Mesothelial cell of epicardium (in vitro differentiated cells): ENCODE measurements around the gene NR1D2. TPM values are rescaled to one million over a fixed set of nuclear protein-coding genes. Genes with fewer than 3 reads are reported as not detected.
"Not testable (repeated sequence)": the region's sequence is repeated elsewhere in the genome, so short reads cannot be mapped to it uniquely, and the experiment has no call there.

Experiments
- DNase-seq, 2 experiments: peaks; one replicate each; pipeline ENCODE4 v3.0.0; 2021; ENCODE audit warnings: low spot score in 2 of 2; ENCODE audit not compliant: unreplicated experiment in 2 of 2
- H3K27ac Mint-ChIP-seq: 2 replicates; pipeline ENCODE4 v1.8.0; 2021; ENCODE audit warnings: mixed read lengths
- H3K27me3 Mint-ChIP-seq: 2 replicates; pipeline ENCODE4 v1.8.0; 2021; ENCODE audit warnings: low read depth, mixed read lengths
- H3K36me3 Mint-ChIP-seq: 2 replicates; pipeline ENCODE4 v1.8.0; 2021; ENCODE audit warnings: mixed read lengths
- H3K4me1 Mint-ChIP-seq: 2 replicates; pipeline ENCODE4 v1.8.0; 2021; ENCODE audit warnings: mixed read lengths
- H3K4me3 Mint-ChIP-seq: 2 replicates; pipeline ENCODE4 v1.8.0; 2021; ENCODE audit warnings: mild to moderate bottlenecking, moderate library complexity, mixed read lengths
- H3K9me3 Mint-ChIP-seq: 2 replicates; pipeline ENCODE4 v1.8.0; 2021; ENCODE audit warnings: mixed read lengths
- total RNA-seq: library from RNA; stranded (reverse); gene quantifications from 3 replicates; pipeline ENCODE4 v1.2.1, GENCODE V29; 2021
- TF ChIP-seq, protein P1 (sequence below): fragments of 200-600 bp; sonication (generic); IDR thresholded peaks from one replicate; pipeline ENCODE4 v1.5.0; 2021; ENCODE audit warnings: antibody characterized with exemption; ENCODE audit not compliant: unreplicated experiment

Gene NR1D2
- total RNA-seq, 1 donor from 2014 or later = 29.2 TPM

DNA sequence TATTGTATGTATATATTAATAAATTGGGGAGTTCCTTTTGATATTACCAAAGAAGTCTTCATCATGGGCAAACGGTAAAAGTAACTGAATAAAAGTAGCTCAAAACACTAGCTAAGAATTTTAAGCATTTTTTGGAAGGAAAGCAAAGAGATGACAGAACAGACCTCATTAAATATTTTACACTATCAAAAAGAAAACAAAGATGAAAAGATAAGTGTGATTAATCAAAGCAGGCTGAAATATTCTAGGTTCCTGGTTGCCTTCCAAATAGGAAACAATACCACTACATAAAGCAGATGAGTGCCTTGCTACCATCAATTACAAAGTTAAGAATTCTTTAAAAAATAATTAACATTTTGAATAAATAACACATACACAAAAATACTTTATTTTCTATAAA lies 31.9 kb upstream of the NR1D2 start:
- H3K36me3 Mint-ChIP-seq = peaks cover 15% of the 10 kb centered on the region
- TF ChIP-seq, protein P1, sequence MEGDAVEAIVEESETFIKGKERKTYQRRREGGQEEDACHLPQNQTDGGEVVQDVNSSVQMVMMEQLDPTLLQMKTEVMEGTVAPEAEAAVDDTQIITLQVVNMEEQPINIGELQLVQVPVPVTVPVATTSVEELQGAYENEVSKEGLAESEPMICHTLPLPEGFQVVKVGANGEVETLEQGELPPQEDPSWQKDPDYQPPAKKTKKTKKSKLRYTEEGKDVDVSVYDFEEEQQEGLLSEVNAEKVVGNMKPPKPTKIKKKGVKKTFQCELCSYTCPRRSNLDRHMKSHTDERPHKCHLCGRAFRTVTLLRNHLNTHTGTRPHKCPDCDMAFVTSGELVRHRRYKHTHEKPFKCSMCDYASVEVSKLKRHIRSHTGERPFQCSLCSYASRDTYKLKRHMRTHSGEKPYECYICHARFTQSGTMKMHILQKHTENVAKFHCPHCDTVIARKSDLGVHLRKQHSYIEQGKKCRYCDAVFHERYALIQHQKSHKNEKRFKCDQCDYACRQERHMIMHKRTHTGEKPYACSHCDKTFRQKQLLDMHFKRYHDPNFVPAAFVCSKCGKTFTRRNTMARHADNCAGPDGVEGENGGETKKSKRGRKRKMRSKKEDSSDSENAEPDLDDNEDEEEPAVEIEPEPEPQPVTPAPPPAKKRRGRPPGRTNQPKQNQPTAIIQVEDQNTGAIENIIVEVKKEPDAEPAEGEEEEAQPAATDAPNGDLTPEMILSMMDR = no peak
- H3K27me3 Mint-ChIP-seq = no peaks in the 10 kb centered on the region
- H3K4me1 Mint-ChIP-seq = peaks cover 34% of the 10 kb centered on the region
- H3K4me3 Mint-ChIP-seq = no peak overlapping the region
- no peak overlapping the region for H3K27ac Mint-ChIP-seq
- H3K9me3 Mint-ChIP-seq = no peaks in the 10 kb centered on the region
- no peak for DNase-seq

DNA sequence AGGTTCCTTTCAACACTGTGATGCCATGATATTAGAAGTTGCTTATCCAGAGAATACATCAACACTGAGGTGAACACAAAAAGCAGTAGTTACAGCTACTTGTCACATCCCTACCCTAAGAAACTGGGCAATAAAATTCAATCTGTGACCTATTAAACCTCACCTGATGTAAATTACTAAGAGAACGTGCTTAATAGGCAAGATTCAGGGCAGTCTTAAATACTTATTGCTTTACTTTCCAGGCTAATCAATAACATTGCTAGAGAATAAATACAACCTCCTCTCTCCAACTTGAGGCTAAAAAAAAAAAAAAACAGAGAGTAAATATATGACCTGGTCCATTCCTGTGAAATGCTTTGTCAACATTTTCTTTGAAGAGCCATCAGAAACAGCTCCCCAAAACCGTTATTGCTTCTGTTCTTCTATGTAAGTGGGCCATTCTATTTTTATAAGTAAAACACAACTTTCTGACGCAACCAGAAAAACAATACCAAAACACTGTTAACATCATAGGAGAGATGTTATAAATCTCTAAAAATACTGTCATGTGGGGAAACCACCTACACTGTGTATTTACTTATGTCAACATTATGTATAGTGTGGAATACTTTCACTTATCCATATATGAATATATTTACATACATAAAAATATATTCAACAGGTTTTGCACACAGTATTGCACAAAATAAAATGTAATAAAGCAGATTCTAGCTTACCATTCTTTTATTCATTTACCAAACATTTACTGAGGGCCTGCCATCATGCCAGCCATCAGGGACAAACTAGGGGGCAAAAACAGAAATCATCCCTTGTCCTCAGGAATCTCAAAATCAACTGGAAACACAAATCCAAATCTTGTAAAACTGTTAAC lies 31.0 kb upstream of the NR1D2 start:
- no peak for DNase-seq
- H3K27me3 Mint-ChIP-seq = no peaks in the 10 kb centered on the region
- H3K36me3 Mint-ChIP-seq = peaks cover 18% of the 10 kb centered on the region
- no peaks in the 10 kb centered on the region for H3K9me3 Mint-ChIP-seq
- TF ChIP-seq, protein P1 = no peak
- H3K4me1 Mint-ChIP-seq = peaks cover 43% of the 10 kb centered on the region
- H3K27ac Mint-ChIP-seq = no peak overlapping the region
- no peak overlapping the region for H3K4me3 Mint-ChIP-seq

DNA sequence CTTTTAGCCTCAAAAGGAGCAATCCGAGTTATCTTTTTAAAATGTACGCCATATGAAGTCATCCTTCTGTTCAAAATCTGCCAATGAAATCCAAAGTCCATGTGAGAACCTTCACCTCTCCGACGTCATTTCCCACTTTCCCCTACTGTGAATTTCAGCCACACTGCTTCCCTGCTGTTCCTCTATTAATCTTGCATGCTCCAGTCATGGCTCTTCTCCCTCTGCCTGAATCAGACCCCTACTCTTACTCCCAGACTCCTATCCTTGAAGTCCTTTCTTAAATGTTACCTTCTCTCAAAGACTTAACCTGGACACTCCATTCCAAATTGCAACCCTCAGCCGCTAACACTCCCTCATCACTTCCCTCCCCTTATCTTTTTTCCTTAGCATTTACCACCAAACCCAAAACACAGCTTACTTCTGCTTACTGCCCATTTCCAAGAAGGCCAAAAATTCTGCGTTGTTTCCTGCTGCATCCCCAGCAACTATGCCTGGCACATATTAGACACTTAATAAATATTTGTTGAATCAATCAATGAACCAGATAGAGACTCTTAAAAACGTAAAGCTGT lies 29.5 kb upstream of the NR1D2 start:
- peaks cover 25% of the 10 kb centered on the region for H3K36me3 Mint-ChIP-seq
- no peaks in the 10 kb centered on the region for H3K27me3 Mint-ChIP-seq
- H3K27ac Mint-ChIP-seq = peak overlapping the region; percentile 97
- DNase-seq = no peak
- TF ChIP-seq, protein P1 = no peak
- H3K4me1 Mint-ChIP-seq = peaks cover 57% of the 10 kb centered on the region
- H3K4me3 Mint-ChIP-seq = peak overlapping the region; percentile 100
- H3K9me3 Mint-ChIP-seq = no peaks in the 10 kb centered on the region

DNA sequence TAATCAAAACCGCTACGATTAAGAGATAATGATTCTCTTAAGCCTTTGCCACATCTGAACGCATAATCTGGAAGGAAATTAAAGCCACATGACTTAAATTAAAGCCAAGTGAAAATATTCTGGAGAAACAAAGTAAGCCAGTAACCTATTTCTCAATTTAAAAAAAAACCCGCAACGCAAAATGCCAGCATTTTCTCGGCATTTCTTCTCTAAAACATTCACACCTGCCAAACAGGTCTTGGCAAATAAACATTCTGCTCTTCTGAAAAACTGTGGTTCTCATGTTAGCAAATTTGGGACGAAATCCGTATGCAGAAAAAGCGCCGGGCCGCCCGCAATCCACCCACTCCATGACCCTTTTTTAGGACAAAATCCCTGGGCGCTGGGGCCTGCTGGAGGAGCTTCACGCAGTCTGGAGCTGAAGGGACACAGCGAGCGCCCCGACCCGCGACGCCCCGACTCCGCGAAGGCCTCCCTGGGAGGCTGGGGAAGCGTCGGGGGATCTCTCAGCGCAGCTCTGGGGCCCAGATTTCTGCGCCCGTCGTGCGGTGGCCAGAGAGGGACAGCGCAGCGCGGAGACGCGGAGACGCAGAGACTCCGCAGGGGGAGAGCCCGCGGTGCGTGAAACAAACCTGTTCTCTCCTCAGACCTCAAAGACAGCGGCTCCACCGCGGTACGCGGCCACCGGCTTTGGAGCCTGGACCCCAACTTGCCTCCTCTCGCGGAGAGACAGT lies 28.8 kb upstream of the NR1D2 start:
- TF ChIP-seq, protein P1 = no peak
- no peaks in the 10 kb centered on the region for H3K9me3 Mint-ChIP-seq

DNA sequence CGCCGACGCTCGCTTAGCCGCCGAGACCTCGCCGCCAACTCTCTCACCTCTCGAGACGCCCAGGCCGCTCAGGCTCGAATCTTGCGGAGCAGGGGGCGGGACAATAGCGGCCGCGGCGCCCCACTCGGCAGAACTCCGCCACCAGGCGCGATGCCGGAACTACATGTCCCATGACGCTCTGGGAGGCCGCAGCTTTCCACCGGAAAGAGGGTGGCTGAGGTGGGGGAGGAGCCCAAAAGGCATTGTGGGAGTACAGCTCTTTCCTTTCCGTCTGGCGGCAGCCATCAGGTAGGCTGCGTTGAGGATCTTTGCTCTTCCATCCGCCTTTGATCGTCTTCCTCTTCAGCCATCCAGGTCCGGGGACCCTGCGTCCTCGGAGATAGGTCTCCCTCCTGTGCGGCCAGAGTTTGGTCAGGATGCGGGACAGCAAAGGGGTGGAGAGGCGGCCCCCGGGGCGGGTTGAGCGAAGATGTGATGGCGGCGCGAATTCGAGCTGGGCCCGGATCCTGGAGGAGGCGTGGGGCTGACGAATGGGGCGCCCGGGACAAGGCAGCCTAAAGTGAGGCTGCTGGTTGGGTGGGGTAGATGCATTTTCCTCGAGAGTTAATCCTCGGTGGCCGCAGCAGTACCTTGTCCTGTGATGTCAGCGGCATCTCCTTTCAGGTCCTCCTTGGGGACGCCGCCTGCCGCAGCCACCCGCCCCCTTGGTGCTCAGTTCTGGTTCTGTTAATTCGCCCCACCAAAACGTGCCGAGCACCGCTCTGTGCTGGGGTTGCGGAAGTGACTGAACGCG lies 28.0 kb upstream of the NR1D2 start, which contains the start of the genes NKIRAS1 and RPL15:
NKIRAS1 (minus strand) TSS at position 105 of the 793 bp plus-strand sequence. CDS start 6,086 bp downstream, outside the sequence.
RPL15 (plus strand) TSS at position 247 of the 793 bp plus-strand sequence. CDS start 728 bp downstream, outside the sequence.
- no peaks in the 10 kb centered on the region for H3K27me3 Mint-ChIP-seq
- H3K9me3 Mint-ChIP-seq = no peaks in the 10 kb centered on the region
- TF ChIP-seq, protein P1 = peak; percentile 79
- peak within 1 kb of the TSS; percentile 100 for H3K4me3 Mint-ChIP-seq
- peaks cover 57% of the 10 kb centered on the region for H3K4me1 Mint-ChIP-seq
- H3K36me3 Mint-ChIP-seq = peaks cover 24% of the 10 kb centered on the region
- peak; percentile 89 to 95 for DNase-seq
- H3K27ac Mint-ChIP-seq = peak within 1 kb of the TSS; percentile 97

More for the DNA sequence above, 28.8 kb upstream of the NR1D2 start:
- peak overlapping the region; percentile 100 for H3K4me3 Mint-ChIP-seq
- peaks cover 23% of the 10 kb centered on the region for H3K36me3 Mint-ChIP-seq
- H3K27me3 Mint-ChIP-seq = no peaks in the 10 kb centered on the region
- peaks cover 57% of the 10 kb centered on the region for H3K4me1 Mint-ChIP-seq
- peak in 1 of 2 experiments; percentile 35 for DNase-seq
- peak overlapping the region; percentile 97 for H3K27ac Mint-ChIP-seq

DNA sequence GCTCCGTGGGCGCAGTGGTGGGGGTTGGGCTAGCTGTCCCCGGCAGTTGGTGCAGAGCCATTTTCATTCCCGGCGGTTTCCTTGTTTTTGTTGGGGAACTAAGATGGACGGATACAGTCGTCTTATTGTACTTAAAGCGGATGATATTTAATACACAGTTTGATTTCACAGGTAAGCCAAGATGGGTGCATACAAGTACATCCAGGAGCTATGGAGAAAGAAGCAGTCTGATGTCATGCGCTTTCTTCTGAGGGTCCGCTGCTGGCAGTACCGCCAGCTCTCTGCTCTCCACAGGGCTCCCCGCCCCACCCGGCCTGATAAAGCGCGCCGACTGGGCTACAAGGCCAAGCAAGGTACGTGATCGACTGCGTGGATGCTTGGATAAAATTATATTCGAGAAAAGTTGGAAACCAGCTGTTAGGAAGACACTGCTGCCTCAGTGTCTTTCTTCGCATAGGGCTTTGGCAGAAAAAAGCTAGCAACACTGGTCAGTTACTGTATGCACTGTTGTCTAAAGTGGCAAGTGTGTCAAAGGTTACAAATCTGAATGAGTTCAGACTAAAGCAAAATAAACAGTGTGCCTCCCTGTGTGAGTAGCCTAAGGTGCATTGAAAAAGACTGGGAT lies 27.3 kb upstream of the NR1D2 start:
- DNase-seq, H3K9me3 Mint-ChIP-seq, H3K27me3 Mint-ChIP-seq: not testable (repeated sequence)
- Mint-ChIP-seq H3K36me3 (peaks cover 23% of the 10 kb centered on the region), H3K27ac (peak overlapping the region; percentile 97), H3K4me3 (peak overlapping the region; percentile 100), H3K4me1 (peaks cover 55% of the 10 kb centered on the region)

DNA sequence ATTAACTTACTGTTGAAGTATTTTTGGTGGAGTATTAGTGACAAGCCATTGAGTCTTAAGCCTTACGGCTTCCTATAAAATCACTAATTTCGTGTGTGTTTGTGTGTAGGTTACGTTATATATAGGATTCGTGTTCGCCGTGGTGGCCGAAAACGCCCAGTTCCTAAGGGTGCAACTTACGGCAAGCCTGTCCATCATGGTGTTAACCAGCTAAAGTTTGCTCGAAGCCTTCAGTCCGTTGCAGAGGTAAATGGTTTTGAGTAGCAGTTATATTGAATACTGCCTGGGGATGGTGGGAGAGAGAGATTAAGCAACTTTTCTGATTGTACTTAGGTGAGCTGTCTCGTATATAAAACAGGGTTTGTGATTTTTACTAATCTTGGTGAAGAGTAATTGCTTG lies 26.8 kb upstream of the NR1D2 start:
- Mint-ChIP-seq H3K27ac (peak overlapping the region; percentile 97), H3K36me3 (peaks cover 25% of the 10 kb centered on the region), H3K4me1 (peaks cover 53% of the 10 kb centered on the region), H3K4me3 (peak overlapping the region; percentile 100)
- not testable (repeated sequence) for H3K9me3 Mint-ChIP-seq, H3K27me3 Mint-ChIP-seq, DNase-seq
